HepG2 (cell line): ENCODE results near the gene CNOT2. TPM values are rescaled to one million over a fixed set of nuclear protein-coding genes. Genes with fewer than 3 reads are reported as not detected.
A peak's percentile ranks its signal among the peaks of the same experiment; 100 is the strongest.

Source experiments
- AGO2 ChIP-seq: fragments of 200-400 bp; formaldehyde crosslinking; optimal IDR thresholded peaks from 2 replicates; pipeline ENCODE3; 2017; ENCODE audit warnings: mild to moderate bottlenecking, low read depth, low read length, moderate library complexity
- KMT2B ChIP-seq: IDR thresholded peaks from 2 replicates; pipeline ENCODE4 v1.6.1; 2016; ENCODE audit warnings: missing genetic modification reagents, missing compliant biosample characterization
- TBX3 ChIP-seq: fragments of 450-650 bp; IDR thresholded peaks from 2 replicates; pipeline ENCODE4 v1.6.1; 2017; ENCODE audit warnings: antibody characterized with exemption, mild to moderate bottlenecking, inconsistent platforms, borderline replicate concordance
- ZBTB21 ChIP-seq: sonication (generic); formaldehyde crosslinking; IDR thresholded peaks from 2 replicates; pipeline ENCODE4 v1.4.0; 2020; ENCODE audit warnings: missing genetic modification reagents
- ZNF121 ChIP-seq: sonication (generic); formaldehyde crosslinking; IDR thresholded peaks from 2 replicates; pipeline ENCODE4 v1.5.0; 2020; ENCODE audit warnings: mild to moderate bottlenecking, missing genetic modification reagents
- ZNF160 ChIP-seq: sonication (generic); formaldehyde crosslinking; IDR thresholded peaks from 2 replicates; pipeline ENCODE4 v1.8.0; 2022; ENCODE audit warnings: mild to moderate bottlenecking, inconsistent platforms, missing genetic modification reagents
- ZNF234 ChIP-seq: sonication (generic); formaldehyde crosslinking; conservative IDR thresholded peaks from 2 replicates; pipeline ENCODE4 v1.5.1; 2020; ENCODE audit warnings: mild to moderate bottlenecking, missing genetic modification reagents
- ZNF563 ChIP-seq: sonication (generic); formaldehyde crosslinking; IDR thresholded peaks from 2 replicates; pipeline ENCODE4 v1.8.0; 2022; ENCODE audit warnings: mild to moderate bottlenecking, moderate library complexity, missing genetic modification reagents
- ZNF720 ChIP-seq: sonication (generic); formaldehyde crosslinking; IDR thresholded peaks from 2 replicates; pipeline ENCODE4 v1.4.0; 2020; ENCODE audit warnings: missing genetic modification reagents
- polyA plus RNA-seq, 8 experiments: library from polyadenylated mRNA; depleted of rRNA in 3 of 8; stranded (reverse) in 7 of 8; unstranded in 1 of 8; fragments of >200 nt; fragmentation: Illumina TruSeq in 4 of 8; extraction: Trizol in 4 of 8; gene quantifications; 2 replicates each; pipeline versions ENCODE4 v1.2.1 to v1.2.3, GENCODE V29; 2011 to 2016; ENCODE audit warnings: low read depth in 4 of 8, missing spikeins in 1 of 8, mixed read lengths in 1 of 8; ENCODE audit not compliant: insufficient read depth in 1 of 8
- total RNA-seq, 5 experiments: library from RNA; depleted of rRNA; stranded (reverse); fragments of >200 nt; fragmentation: Illumina TruSeq; extraction: Trizol; gene quantifications; 2 replicates each; pipeline ENCODE4 v1.2.3, GENCODE V29; 2016; ENCODE audit warnings: low read depth in 1 of 5
- TF ChIP-seq, protein P1 (sequence below): sonication (generic); formaldehyde crosslinking; IDR thresholded peaks from 2 replicates; pipeline ENCODE4; 2020; ENCODE audit warnings: missing genetic modification reagents, mild to moderate bottlenecking, borderline replicate concordance
- TF ChIP-seq, protein P2 (sequence below): IDR thresholded peaks from 2 replicates; pipeline ENCODE4 v1.6.1; 2016; ENCODE audit warnings: missing genetic modification reagents, missing compliant biosample characterization
- TF ChIP-seq, protein P3 (sequence below): sonication (generic); formaldehyde crosslinking; IDR thresholded peaks from 2 replicates; pipeline ENCODE4 v1.5.0; 2020; ENCODE audit warnings: mild to moderate bottlenecking, missing genetic modification reagents, moderate library complexity
- TF ChIP-seq, protein P4 (sequence below): sonication (generic); formaldehyde crosslinking; IDR thresholded peaks from 2 replicates; pipeline ENCODE4 v1.4.0; 2020; ENCODE audit warnings: mild to moderate bottlenecking, missing genetic modification reagents

Gene CNOT2
- total and polyA plus RNA-seq, 2 of the 13 experiments (the other 11 are each of a cell fraction or from before 2014, with no cell fraction given) = 54.5 to 76.6 TPM

DNA sequence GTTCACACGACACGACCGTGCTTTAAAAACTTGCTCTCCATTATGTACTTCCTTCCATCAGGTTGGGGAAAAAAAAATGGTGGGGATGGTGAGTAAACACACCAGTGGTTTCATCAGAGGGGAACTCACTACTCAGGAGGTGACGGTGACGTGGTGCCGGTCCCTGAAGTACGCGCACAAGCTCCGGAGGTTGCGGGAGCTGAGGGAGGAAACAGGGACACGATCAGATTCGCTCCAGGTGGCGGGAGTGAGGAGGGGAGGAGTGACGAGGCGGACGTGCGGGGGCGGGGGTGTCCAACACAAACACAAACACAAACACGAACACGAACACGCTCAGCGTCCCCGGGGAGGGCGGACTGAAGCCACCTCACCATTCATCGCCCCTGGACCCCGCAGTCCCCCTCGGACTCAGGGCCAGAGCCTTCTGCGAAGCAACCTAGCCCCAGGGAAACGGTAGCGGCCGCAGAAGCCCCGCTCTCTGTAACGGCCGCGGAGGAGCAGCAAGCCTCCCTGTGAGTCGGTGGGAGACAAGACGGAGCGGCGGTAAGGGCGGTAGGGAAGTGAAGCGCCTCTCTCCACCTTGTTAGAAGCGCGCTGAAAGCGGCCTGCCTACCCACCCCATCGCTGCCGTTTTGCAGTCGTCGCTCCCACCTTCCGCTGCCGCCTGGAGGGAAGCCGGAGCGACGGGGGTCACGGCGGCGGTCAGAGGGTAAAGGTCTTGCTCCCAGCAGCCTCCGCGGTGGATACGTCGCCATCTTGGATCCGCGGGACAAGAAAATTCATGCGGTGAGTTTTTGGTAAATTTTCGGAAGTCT, at the start of gene CNOT2 (continued):
- TF ChIP-seq, protein P1, sequence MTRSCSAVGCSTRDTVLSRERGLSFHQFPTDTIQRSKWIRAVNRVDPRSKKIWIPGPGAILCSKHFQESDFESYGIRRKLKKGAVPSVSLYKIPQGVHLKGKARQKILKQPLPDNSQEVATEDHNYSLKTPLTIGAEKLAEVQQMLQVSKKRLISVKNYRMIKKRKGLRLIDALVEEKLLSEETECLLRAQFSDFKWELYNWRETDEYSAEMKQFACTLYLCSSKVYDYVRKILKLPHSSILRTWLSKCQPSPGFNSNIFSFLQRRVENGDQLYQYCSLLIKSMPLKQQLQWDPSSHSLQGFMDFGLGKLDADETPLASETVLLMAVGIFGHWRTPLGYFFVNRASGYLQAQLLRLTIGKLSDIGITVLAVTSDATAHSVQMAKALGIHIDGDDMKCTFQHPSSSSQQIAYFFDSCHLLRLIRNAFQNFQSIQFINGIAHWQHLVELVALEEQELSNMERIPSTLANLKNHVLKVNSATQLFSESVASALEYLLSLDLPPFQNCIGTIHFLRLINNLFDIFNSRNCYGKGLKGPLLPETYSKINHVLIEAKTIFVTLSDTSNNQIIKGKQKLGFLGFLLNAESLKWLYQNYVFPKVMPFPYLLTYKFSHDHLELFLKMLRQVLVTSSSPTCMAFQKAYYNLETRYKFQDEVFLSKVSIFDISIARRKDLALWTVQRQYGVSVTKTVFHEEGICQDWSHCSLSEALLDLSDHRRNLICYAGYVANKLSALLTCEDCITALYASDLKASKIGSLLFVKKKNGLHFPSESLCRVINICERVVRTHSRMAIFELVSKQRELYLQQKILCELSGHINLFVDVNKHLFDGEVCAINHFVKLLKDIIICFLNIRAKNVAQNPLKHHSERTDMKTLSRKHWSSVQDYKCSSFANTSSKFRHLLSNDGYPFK (CRISPR knock-in tag) = peak; percentile 74; the same call in 1 of the 2 replicates
- TF ChIP-seq, protein P2, sequence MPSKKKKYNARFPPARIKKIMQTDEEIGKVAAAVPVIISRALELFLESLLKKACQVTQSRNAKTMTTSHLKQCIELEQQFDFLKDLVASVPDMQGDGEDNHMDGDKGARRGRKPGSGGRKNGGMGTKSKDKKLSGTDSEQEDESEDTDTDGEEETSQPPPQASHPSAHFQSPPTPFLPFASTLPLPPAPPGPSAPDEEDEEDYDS = peak; percentile 31; the same call in 1 of the 2 replicates
- TF ChIP-seq ZBTB21 (CRISPR knock-in tag) (peak; percentile 92), KMT2B (CRISPR knock-in tag) (peak; percentile 97), ZNF720 (no peak), TBX3 (peak; percentile 8; the same call in 1 of the 2 replicates), AGO2 (peak; percentile 75), ZNF234 (CRISPR knock-in tag) (no peak), ZNF121 (CRISPR knock-in tag) (no peak), ZNF563 (CRISPR knock-in tag) (peak; percentile 53; the same call in 1 of the 2 replicates), ZNF160 (CRISPR knock-in tag) (peak; percentile 25)
- TF ChIP-seq, protein P3, sequence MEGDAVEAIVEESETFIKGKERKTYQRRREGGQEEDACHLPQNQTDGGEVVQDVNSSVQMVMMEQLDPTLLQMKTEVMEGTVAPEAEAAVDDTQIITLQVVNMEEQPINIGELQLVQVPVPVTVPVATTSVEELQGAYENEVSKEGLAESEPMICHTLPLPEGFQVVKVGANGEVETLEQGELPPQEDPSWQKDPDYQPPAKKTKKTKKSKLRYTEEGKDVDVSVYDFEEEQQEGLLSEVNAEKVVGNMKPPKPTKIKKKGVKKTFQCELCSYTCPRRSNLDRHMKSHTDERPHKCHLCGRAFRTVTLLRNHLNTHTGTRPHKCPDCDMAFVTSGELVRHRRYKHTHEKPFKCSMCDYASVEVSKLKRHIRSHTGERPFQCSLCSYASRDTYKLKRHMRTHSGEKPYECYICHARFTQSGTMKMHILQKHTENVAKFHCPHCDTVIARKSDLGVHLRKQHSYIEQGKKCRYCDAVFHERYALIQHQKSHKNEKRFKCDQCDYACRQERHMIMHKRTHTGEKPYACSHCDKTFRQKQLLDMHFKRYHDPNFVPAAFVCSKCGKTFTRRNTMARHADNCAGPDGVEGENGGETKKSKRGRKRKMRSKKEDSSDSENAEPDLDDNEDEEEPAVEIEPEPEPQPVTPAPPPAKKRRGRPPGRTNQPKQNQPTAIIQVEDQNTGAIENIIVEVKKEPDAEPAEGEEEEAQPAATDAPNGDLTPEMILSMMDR = peak; percentile 24; the same call in 1 of the 2 replicates
- TF ChIP-seq, protein P4, sequence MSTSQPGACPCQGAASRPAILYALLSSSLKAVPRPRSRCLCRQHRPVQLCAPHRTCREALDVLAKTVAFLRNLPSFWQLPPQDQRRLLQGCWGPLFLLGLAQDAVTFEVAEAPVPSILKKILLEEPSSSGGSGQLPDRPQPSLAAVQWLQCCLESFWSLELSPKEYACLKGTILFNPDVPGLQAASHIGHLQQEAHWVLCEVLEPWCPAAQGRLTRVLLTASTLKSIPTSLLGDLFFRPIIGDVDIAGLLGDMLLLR (CRISPR knock-in tag) = no peak
